Measurements from ENCODE around the gene TESPA1.

Gene TESPA1

DNA sequence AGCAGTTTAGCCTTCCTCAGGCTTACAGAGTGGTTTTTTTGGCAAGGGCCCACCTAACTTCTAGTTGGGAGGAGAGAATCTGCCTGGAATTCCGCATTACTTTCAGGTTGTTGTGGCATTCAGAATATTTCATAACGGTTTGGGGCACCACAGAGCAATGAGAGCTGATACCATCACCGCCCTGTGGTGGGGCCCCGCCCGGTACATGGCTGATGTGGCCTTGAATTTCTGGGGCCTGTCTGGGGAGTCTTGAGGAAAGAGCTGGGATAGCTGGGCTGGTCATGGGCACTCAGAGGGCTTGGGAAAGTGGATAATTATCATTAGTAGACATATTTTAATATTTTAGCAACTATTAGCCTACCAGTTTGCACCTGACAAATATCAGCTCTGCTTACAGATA is 4.2 kb downstream of the TESPA1 start:
- TF ChIP-seq POLR2AphosphoS5 (IDR thresholded peaks at IDR 0.05; ENCODE audit: low read depth, low read length) (no peak), REST (IDR thresholded peaks at IDR 0.05; ENCODE audit: insufficient read depth in 1 of 2, low read depth in 2 of 2, low read length in 2 of 2) (no peak), FOXP2 (optimal IDR thresholded peaks at IDR 0.05; ENCODE audit: borderline replicate concordance, extremely low read depth, extremely low read length, insufficient read depth) (no peak), TAF1 (IDR thresholded peaks at IDR 0.05; ENCODE audit: borderline replicate concordance, insufficient read depth, low read length) (no peak), SIN3A (IDR thresholded peaks at IDR 0.05; ENCODE audit: borderline replicate concordance, insufficient read depth, low read length) (no peak)

DNA sequence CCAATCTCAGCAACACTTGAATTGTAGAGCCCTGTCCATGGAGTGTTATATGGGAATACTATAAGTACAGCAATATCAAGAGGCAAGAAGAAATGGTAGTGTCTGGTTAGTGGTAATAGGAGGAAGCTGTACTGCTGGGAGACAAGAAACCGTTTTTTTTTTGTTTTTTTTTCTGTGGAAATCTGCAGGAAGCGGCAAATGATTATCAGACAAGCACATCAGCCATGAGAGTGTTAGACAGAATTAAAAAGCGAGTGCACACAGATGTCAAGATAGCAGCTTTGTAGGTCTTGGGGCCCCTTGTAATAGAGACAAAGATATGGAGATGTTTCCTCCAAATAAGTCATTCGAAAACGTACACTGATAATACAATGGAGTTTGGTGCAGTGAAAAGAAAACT is 6.7 kb downstream of the TESPA1 start:
- TF ChIP-seq POLR2AphosphoS5 (IDR thresholded peaks at IDR 0.05; ENCODE audit: low read depth, low read length): no peak
- no peak for TF ChIP-seq REST (IDR thresholded peaks at IDR 0.05; ENCODE audit: insufficient read depth in 1 of 2, low read depth in 2 of 2, low read length in 2 of 2)
- TF ChIP-seq FOXP2 (optimal IDR thresholded peaks at IDR 0.05; ENCODE audit: borderline replicate concordance, extremely low read depth, extremely low read length, insufficient read depth): no peak
- TF ChIP-seq TAF1 (IDR thresholded peaks at IDR 0.05; ENCODE audit: borderline replicate concordance, insufficient read depth, low read length): no peak
- no peak for TF ChIP-seq SIN3A (IDR thresholded peaks at IDR 0.05; ENCODE audit: borderline replicate concordance, insufficient read depth, low read length)

GRCh38 chr12:54977155-54977554 is 7.4 kb downstream of the TESPA1 start:
- TF ChIP-seq SIN3A (IDR thresholded peaks at IDR 0.05; ENCODE audit: borderline replicate concordance, insufficient read depth, low read length) (no peak), REST (IDR thresholded peaks at IDR 0.05; ENCODE audit: insufficient read depth in 1 of 2, low read depth in 2 of 2, low read length in 2 of 2) (no peak), POLR2AphosphoS5 (IDR thresholded peaks at IDR 0.05; ENCODE audit: low read depth, low read length) (no peak)

GRCh38 chr12:54975875-54976274 is 8.7 kb downstream of the TESPA1 start:
- no peak for TF ChIP-seq POLR2AphosphoS5 (IDR thresholded peaks at IDR 0.05; ENCODE audit: low read depth, low read length)
- TF ChIP-seq SIN3A (IDR thresholded peaks at IDR 0.05; ENCODE audit: borderline replicate concordance, insufficient read depth, low read length): no peak
- no peak for TF ChIP-seq FOXP2 (optimal IDR thresholded peaks at IDR 0.05; ENCODE audit: borderline replicate concordance, extremely low read depth, extremely low read length, insufficient read depth)
- TF ChIP-seq REST (IDR thresholded peaks at IDR 0.05; ENCODE audit: insufficient read depth in 1 of 2, low read depth in 2 of 2, low read length in 2 of 2): no peak
- TF ChIP-seq TAF1 (IDR thresholded peaks at IDR 0.05; ENCODE audit: borderline replicate concordance, insufficient read depth, low read length): no peak

DNA sequence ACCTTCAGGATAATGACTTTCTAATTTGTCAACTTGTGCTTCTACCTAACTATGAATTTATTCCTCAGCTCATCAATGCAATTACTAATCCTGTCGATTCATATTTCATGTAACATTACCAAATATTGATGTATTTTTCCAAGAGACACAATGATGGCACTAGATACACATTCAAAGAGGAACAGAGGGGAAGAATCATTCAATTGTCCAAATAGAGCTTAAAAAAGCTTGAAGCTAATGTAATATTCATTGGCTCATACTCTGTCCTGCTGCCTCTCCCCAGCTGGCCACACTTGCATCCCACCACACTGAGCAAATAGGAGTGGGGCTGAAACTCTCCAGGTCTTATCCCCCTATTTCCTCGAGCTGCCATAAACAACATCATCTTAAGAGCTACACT is 9.3 kb downstream of the TESPA1 start:
- TF ChIP-seq SIN3A (IDR thresholded peaks at IDR 0.05; ENCODE audit: borderline replicate concordance, insufficient read depth, low read length): no peak
- no peak for TF ChIP-seq POLR2AphosphoS5 (IDR thresholded peaks at IDR 0.05; ENCODE audit: low read depth, low read length)
- no peak for TF ChIP-seq REST (IDR thresholded peaks at IDR 0.05; ENCODE audit: insufficient read depth in 1 of 2, low read depth in 2 of 2, low read length in 2 of 2)
- TF ChIP-seq TAF1 (IDR thresholded peaks at IDR 0.05; ENCODE audit: borderline replicate concordance, insufficient read depth, low read length): no peak
- no peak for TF ChIP-seq FOXP2 (optimal IDR thresholded peaks at IDR 0.05; ENCODE audit: borderline replicate concordance, extremely low read depth, extremely low read length, insufficient read depth)

All from PFSK-1 (cell line).